ENCODE results near the gene FADS6. TPM values are rescaled to one million over a fixed set of nuclear protein-coding genes. Genes with fewer than 3 reads are reported as not detected.

The FADS6 gene
- total and polyA plus RNA-seq, 2 of the 13 experiments (the other 11 are each of a cell fraction or from before 2014, with no cell fraction given), result 0.11 TPM

- TF ChIP-seq, protein P1, sequence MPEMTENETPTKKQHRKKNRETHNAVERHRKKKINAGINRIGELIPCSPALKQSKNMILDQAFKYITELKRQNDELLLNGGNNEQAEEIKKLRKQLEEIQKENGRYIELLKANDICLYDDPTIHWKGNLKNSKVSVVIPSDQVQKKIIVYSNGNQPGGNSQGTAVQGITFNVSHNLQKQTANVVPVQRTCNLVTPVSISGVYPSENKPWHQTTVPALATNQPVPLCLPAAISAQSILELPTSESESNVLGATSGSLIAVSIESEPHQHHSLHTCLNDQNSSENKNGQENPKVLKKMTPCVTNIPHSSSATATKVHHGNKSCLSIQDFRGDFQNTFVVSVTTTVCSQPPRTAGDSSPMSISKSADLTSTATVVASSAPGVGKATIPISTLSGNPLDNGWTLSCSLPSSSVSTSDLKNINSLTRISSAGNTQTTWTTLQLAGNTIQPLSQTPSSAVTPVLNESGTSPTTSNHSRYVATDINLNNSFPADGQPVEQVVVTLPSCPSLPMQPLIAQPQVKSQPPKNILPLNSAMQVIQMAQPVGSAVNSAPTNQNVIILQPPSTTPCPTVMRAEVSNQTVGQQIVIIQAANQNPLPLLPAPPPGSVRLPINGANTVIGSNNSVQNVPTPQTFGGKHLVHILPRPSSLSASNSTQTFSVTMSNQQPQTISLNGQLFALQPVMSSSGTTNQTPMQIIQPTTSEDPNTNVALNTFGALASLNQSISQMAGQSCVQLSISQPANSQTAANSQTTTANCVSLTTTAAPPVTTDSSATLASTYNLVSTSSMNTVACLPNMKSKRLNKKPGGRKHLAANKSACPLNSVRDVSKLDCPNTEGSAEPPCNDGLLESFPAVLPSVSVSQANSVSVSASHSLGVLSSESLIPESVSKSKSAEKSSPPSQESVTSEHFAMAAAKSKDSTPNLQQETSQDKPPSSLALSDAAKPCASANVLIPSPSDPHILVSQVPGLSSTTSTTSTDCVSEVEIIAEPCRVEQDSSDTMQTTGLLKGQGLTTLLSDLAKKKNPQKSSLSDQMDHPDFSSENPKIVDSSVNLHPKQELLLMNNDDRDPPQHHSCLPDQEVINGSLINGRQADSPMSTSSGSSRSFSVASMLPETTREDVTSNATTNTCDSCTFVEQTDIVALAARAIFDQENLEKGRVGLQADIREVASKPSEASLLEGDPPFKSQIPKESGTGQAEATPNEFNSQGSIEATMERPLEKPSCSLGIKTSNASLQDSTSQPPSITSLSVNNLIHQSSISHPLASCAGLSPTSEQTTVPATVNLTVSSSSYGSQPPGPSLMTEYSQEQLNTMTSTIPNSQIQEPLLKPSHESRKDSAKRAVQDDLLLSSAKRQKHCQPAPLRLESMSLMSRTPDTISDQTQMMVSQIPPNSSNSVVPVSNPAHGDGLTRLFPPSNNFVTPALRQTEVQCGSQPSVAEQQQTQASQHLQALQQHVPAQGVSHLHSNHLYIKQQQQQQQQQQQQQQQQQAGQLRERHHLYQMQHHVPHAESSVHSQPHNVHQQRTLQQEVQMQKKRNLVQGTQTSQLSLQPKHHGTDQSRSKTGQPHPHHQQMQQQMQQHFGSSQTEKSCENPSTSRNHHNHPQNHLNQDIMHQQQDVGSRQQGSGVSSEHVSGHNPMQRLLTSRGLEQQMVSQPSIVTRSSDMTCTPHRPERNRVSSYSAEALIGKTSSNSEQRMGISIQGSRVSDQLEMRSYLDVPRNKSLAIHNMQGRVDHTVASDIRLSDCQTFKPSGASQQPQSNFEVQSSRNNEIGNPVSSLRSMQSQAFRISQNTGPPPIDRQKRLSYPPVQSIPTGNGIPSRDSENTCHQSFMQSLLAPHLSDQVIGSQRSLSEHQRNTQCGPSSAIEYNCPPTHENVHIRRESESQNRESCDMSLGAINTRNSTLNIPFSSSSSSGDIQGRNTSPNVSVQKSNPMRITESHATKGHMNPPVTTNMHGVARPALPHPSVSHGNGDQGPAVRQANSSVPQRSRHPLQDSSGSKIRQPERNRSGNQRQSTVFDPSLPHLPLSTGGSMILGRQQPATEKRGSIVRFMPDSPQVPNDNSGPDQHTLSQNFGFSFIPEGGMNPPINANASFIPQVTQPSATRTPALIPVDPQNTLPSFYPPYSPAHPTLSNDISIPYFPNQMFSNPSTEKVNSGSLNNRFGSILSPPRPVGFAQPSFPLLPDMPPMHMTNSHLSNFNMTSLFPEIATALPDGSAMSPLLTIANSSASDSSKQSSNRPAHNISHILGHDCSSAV (CRISPR knock-in tag; IDR thresholded peaks at IDR 0.05; ENCODE audit: borderline replicate concordance), result no peak
- TF ChIP-seq ZSCAN29 (CRISPR knock-in tag; conservative IDR thresholded peaks at IDR 0.05) (peak; percentile 98), ZNF331 (CRISPR knock-in tag; IDR thresholded peaks at IDR 0.05) (peak; percentile 86), ZNF562 (CRISPR knock-in tag; IDR thresholded peaks at IDR 0.05; ENCODE audit: borderline replicate concordance) (no peak), ZSCAN31 (CRISPR knock-in tag; IDR thresholded peaks at IDR 0.05; ENCODE audit: low read depth) (peak; percentile 88; the same call in 1 of the 2 replicates), MTF2 (CRISPR knock-in tag; IDR thresholded peaks at IDR 0.05; ENCODE audit: borderline replicate concordance) (no peak), TERF1 (CRISPR knock-in tag; IDR thresholded peaks at IDR 0.05) (0 out of 2 replicates have a peak, but pooled peaks have one; percentile 48), ZNF746 (CRISPR knock-in tag; IDR thresholded peaks at IDR 0.05) (no peak), ZNF275 (CRISPR knock-in tag; IDR thresholded peaks at IDR 0.05; ENCODE audit: borderline replicate concordance) (peak; percentile 14; the same call in 1 of the 2 replicates), ZNF263 (CRISPR knock-in tag; IDR thresholded peaks at IDR 0.05) (peak; percentile 90), ZFP1 (CRISPR knock-in tag; IDR thresholded peaks at IDR 0.05) (0 out of 2 replicates have a peak, but pooled peaks have one; percentile 56), ZNF660 (CRISPR knock-in tag; IDR thresholded peaks at IDR 0.05; ENCODE audit: borderline replicate concordance, low read depth) (no peak), GZF1 (CRISPR knock-in tag; IDR thresholded peaks at IDR 0.05) (no peak; the same call in 1 of the 2 replicates), ZNF607 (CRISPR knock-in tag; IDR thresholded peaks at IDR 0.05; ENCODE audit: borderline replicate concordance) (peak; percentile 36; the same call in 1 of the 2 replicates)
- TF ChIP-seq, protein P2, sequence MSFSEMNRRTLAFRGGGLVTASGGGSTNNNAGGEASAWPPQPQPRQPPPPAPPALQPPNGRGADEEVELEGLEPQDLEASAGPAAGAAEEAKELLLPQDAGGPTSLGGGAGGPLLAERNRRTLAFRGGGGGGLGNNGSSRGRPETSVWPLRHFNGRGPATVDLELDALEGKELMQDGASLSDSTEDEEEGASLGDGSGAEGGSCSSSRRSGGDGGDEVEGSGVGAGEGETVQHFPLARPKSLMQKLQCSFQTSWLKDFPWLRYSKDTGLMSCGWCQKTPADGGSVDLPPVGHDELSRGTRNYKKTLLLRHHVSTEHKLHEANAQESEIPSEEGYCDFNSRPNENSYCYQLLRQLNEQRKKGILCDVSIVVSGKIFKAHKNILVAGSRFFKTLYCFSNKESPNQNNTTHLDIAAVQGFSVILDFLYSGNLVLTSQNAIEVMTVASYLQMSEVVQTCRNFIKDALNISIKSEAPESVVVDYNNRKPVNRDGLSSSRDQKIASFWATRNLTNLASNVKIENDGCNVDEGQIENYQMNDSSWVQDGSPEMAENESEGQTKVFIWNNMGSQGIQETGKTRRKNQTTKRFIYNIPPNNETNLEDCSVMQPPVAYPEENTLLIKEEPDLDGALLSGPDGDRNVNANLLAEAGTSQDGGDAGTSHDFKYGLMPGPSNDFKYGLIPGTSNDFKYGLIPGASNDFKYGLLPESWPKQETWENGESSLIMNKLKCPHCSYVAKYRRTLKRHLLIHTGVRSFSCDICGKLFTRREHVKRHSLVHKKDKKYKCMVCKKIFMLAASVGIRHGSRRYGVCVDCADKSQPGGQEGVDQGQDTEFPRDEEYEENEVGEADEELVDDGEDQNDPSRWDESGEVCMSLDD (CRISPR knock-in tag; IDR thresholded peaks at IDR 0.05; ENCODE audit: borderline replicate concordance), result peak; percentile 73; the same call in 1 of the 2 replicates
Observed at GRCh38 chr17:74872313-74873036, 21.0 kb downstream of the FADS6 start, which contains the start of gene FDXR (continued).
